Calu3 (cell line): Measurements from ENCODE around the gene STXBP1. TPM values are rescaled to one million over a fixed set of nuclear protein-coding genes. Genes with fewer than 3 reads are reported as not detected.

Experiments
- BruUV-seq: library from RNA; stranded (reverse); fragments of 400-500 nt; replicated peaks from 2 replicates; lab custom pipeline; 2021; lab: Mats Ljungman, UMichigan
- CTCF ChIA-PET: fragments of 300-600 bp; sonication (Branson Sonifier 250); formaldehyde crosslinking; loops from one replicate; lab custom pipeline; 2022; ENCODE audit warnings: antibody characterized with exemption; lab: Charles Lee
- DNase-seq: peaks from one replicate; pipeline ENCODE4 v3.0.0; 2022
- H3K27ac Mint-ChIP-seq: one replicate; pipeline ENCODE4 v1.8.0; 2022; ENCODE audit warnings: mixed read lengths; ENCODE audit not compliant: unreplicated experiment
- H3K27me3 Mint-ChIP-seq: one replicate; pipeline ENCODE4 v1.8.0; 2022; ENCODE audit warnings: mixed read lengths; ENCODE audit not compliant: unreplicated experiment
- H3K36me3 Mint-ChIP-seq: one replicate; pipeline ENCODE4 v1.8.0; 2022; ENCODE audit warnings: mild to moderate bottlenecking, moderate library complexity, mixed read lengths; ENCODE audit not compliant: insufficient read depth, unreplicated experiment
- H3K4me1 Mint-ChIP-seq: one replicate; pipeline ENCODE4 v1.8.0; 2022; ENCODE audit warnings: mild to moderate bottlenecking, low read depth, mixed read lengths; ENCODE audit not compliant: unreplicated experiment
- H3K4me3 Mint-ChIP-seq: one replicate; pipeline ENCODE4 v1.8.0; 2022; ENCODE audit warnings: mild to moderate bottlenecking, low read depth, moderate library complexity, mixed read lengths; ENCODE audit not compliant: unreplicated experiment
- H3K9me3 Mint-ChIP-seq: one replicate; pipeline ENCODE4 v1.8.0; 2022; ENCODE audit warnings: low read depth, mixed read lengths; ENCODE audit not compliant: unreplicated experiment
- intact Hi-C: fragments of 100-400 bp; cut with micrococcal nuclease; formaldehyde crosslinking; loops from one replicate; pipeline ENCODE4 v1.10.0; 2022; ENCODE audit not compliant: unreplicated experiment
- total RNA-seq: library from RNA; stranded (reverse); gene quantifications from 2 replicates; pipeline ENCODE4 v1.2.3, GENCODE V29; 2022
- TF ChIP-seq, protein P1 (sequence below): fragments of 200-600 bp; IDR thresholded peaks from one replicate; pipeline ENCODE4 v1.8.0; 2022; ENCODE audit warnings: antibody characterized with exemption; ENCODE audit not compliant: unreplicated experiment

STXBP1 gene
- total RNA-seq, 1 experiment from 2014 or later = 5.9 TPM

- no peaks in the 10 kb centered on the region for H3K27me3 Mint-ChIP-seq
- DNase-seq = no peak
- TF ChIP-seq, protein P1, sequence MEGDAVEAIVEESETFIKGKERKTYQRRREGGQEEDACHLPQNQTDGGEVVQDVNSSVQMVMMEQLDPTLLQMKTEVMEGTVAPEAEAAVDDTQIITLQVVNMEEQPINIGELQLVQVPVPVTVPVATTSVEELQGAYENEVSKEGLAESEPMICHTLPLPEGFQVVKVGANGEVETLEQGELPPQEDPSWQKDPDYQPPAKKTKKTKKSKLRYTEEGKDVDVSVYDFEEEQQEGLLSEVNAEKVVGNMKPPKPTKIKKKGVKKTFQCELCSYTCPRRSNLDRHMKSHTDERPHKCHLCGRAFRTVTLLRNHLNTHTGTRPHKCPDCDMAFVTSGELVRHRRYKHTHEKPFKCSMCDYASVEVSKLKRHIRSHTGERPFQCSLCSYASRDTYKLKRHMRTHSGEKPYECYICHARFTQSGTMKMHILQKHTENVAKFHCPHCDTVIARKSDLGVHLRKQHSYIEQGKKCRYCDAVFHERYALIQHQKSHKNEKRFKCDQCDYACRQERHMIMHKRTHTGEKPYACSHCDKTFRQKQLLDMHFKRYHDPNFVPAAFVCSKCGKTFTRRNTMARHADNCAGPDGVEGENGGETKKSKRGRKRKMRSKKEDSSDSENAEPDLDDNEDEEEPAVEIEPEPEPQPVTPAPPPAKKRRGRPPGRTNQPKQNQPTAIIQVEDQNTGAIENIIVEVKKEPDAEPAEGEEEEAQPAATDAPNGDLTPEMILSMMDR = no peak
- H3K27ac Mint-ChIP-seq = no peak overlapping the region
- no peaks in the 10 kb centered on the region for H3K36me3 Mint-ChIP-seq
- no peaks in the 10 kb centered on the region for H3K9me3 Mint-ChIP-seq
- no TSS peak for BruUV-seq
- peaks cover 13% of the 10 kb centered on the region for H3K4me1 Mint-ChIP-seq
- H3K4me3 Mint-ChIP-seq = no peak overlapping the region
- CTCF ChIA-PET = interaction anchor here (1.3 kb wide), 1 partner anchor 146 kb away, joined by 9 read pairs; the partner anchor contains the start of gene TOR2A
- intact Hi-C loops = no loop called here
Observed at GRCh38 chr9:127588740-127589506, 23.2 kb upstream of the STXBP1 start.

DNA sequence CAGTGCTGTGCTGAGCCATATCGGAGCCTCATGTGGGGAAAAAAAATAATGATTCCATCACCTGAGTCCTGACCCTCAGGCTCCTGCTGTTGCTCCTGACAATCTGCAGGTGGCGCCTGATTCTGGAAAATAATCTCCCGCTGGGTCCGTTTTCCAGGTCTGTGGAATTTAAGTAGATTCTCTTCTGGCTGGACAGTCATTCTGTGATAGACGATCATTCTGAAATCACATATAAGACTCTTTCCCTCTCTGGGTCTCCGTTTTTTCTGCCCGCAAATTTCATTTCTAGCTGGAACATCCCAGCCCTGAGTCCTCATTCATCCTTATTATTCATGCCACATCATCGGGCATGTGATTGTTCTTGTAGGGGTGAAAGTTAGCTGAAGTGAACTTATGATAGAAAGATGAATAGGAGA lies 22.1 kb upstream of the STXBP1 start:
- Mint-ChIP-seq H3K4me3 (no peak overlapping the region), H3K27me3 (no peaks in the 10 kb centered on the region), H3K9me3 (no peaks in the 10 kb centered on the region), H3K4me1 (peaks cover 13% of the 10 kb centered on the region), H3K36me3 (no peaks in the 10 kb centered on the region), H3K27ac (no peak overlapping the region)
- BruUV-seq = no TSS peak
- TF ChIP-seq, protein P1 = peak; percentile 70
- peak; percentile 54 for DNase-seq
- CTCF ChIA-PET = interaction anchor here (1.0 kb wide), 2 partner anchors 145 to 280 kb away, joined by 4 read pairs; partner anchors contain the start of gene TOR2A
- intact Hi-C loops = loop anchor here (2.0 to 5.0 kb wide), 2 partner anchors 142 to 331 kb away; no protein-coding TSS in a partner anchor

DNA sequence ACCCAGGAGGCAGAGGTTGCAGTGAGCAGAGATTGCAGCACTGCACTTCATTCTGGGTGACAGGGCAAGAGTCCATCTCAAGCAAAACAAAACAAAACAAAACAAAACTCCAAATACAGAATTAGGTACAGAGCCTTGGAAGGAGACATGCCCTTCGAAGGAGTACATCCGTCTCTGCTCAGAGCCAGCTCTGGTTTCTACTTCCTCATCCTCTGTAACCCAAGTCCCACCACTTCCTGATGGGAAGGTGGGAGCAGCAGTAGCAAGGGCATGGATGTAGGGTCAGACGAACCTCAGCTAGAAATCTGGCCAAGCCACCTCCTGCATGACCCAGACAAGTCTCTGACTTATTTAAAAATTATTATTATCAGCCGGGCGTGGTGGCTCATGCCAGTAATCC lies 16.5 kb upstream of the STXBP1 start:
- no TSS peak for BruUV-seq
- CTCF ChIA-PET = no interaction called here
- H3K27me3 Mint-ChIP-seq = no peaks in the 10 kb centered on the region
- no peak overlapping the region for H3K4me3 Mint-ChIP-seq
- no peaks in the 10 kb centered on the region for H3K36me3 Mint-ChIP-seq
- no peaks in the 10 kb centered on the region for H3K9me3 Mint-ChIP-seq
- TF ChIP-seq, protein P1 = no peak
- DNase-seq = no peak
- no peak overlapping the region for H3K27ac Mint-ChIP-seq
- intact Hi-C loops = no loop called here
- H3K4me1 Mint-ChIP-seq = no peaks in the 10 kb centered on the region

GRCh38 chr9:127598839-127599549 lies 13.1 kb upstream of the STXBP1 start:
- Mint-ChIP-seq H3K4me1 (no peaks in the 10 kb centered on the region), H3K36me3 (no peaks in the 10 kb centered on the region), H3K4me3 (no peak overlapping the region), H3K27ac (no peak overlapping the region), H3K9me3 (no peaks in the 10 kb centered on the region), H3K27me3 (no peaks in the 10 kb centered on the region)
- BruUV-seq = no TSS peak
- CTCF ChIA-PET = interaction anchor here (0.7 kb wide), 1 partner anchor 20 kb away, joined by 3 read pairs; no protein-coding TSS in a partner anchor
- TF ChIP-seq, protein P1 = no peak
- intact Hi-C loops = no loop called here
- DNase-seq = no peak
